CD4-positive, alpha-beta memory T cell (primary cell): ENCODE data around the gene RNU5D-1. TPM values are rescaled to one million over a fixed set of nuclear protein-coding genes. Genes with fewer than 3 reads are reported as not detected.
"Not testable (repeated sequence)": the region's sequence is repeated elsewhere in the genome, so short reads cannot be mapped to it uniquely, and the experiment has no call there.

Experiments
- CTCF ChIA-PET: fragments of 350-600 bp; sonication (Branson Sonifier 250); formaldehyde crosslinking; loops from one replicate; lab custom pipeline; 2021; ENCODE audit warnings: inconsistent platforms; ENCODE audit not compliant: partially characterized antibody; lab: Charles Lee
- POLR2A ChIA-PET: fragments of 350-600 bp; sonication (Branson Sonifier 250); formaldehyde crosslinking; loops from one replicate; lab custom pipeline; 2021; ENCODE audit not compliant: partially characterized antibody; lab: Charles Lee
- DNase-seq, 5 donors: peaks; one replicate each; pipeline versions ENCODE4 v3.0.0 to v3.0.0-alpha.2; 2020 to 2022; ENCODE audit warnings: mixed read lengths in 1 of 5
- H3K27ac ChIP-seq: one replicate; pipeline ENCODE4 v1.7.0; 2013; ENCODE audit warnings: low read depth, low read length
- H3K27me3 ChIP-seq: 2 replicates; pipeline ENCODE4 v1.7.0; 2013; ENCODE audit warnings: mild to moderate bottlenecking, low read length, moderate library complexity; ENCODE audit not compliant: insufficient read depth
- H3K36me3 ChIP-seq: 2 replicates; pipeline ENCODE4 v1.7.0; 2013; ENCODE audit warnings: mild to moderate bottlenecking, low read length, moderate library complexity; ENCODE audit not compliant: insufficient read depth
- H3K4me1 ChIP-seq: 2 replicates; pipeline ENCODE4 v1.7.0; 2013; ENCODE audit warnings: mild to moderate bottlenecking, low read length, moderate library complexity; ENCODE audit not compliant: insufficient read depth
- H3K4me3 ChIP-seq, 2 donors: one replicate each; pipeline ENCODE4 v1.7.0; 2013; ENCODE audit warnings: low read length in 2 of 2, mild to moderate bottlenecking in 1 of 2
- H3K9me3 ChIP-seq, 2 donors: one replicate each; pipeline ENCODE4 v1.7.0; 2013; ENCODE audit warnings: low read length in 2 of 2, control low read depth in 1 of 2; ENCODE audit not compliant: control insufficient read depth in 1 of 2
- H3K27ac Mint-ChIP-seq, 7 donors: one replicate each; pipeline ENCODE4 v1.8.0; 2020 to 2021; ENCODE audit warnings: mixed read lengths in 7 of 7, mild to moderate bottlenecking in 6 of 7, inconsistent platforms in 3 of 7, moderate library complexity in 3 of 7
- H3K27me3 Mint-ChIP-seq, 2 donors: one replicate each; pipeline ENCODE4 v1.8.0; 2020 to 2021; ENCODE audit warnings: mixed read lengths in 2 of 2
- H3K36me3 Mint-ChIP-seq, 2 donors: one replicate each; pipeline ENCODE4 v1.8.0; 2020 to 2021; ENCODE audit warnings: mixed read lengths in 2 of 2, inconsistent platforms in 1 of 2, mild to moderate bottlenecking in 1 of 2
- H3K4me1 Mint-ChIP-seq, 4 donors: one replicate each; pipeline ENCODE4 v1.8.0; 2020 to 2021; ENCODE audit warnings: mixed read lengths in 4 of 4, mild to moderate bottlenecking in 1 of 4
- H3K4me3 Mint-ChIP-seq, 8 donors: one replicate each; pipeline ENCODE4 v1.8.0; 2020 to 2021; ENCODE audit warnings: mixed read lengths in 8 of 8, mild to moderate bottlenecking in 7 of 8, moderate library complexity in 6 of 8, inconsistent platforms in 3 of 8
- H3K9me3 Mint-ChIP-seq, 8 donors: one replicate each; pipeline ENCODE4 v1.8.0; 2020 to 2021; ENCODE audit warnings: mixed read lengths in 8 of 8, mild to moderate bottlenecking in 5 of 8, inconsistent platforms in 3 of 8, moderate library complexity in 1 of 8
- intact Hi-C: fragments of 100-400 bp; cut with micrococcal nuclease; formaldehyde crosslinking; loops from one replicate; pipeline ENCODE4 v1.15.1; 2023
- polyA plus RNA-seq, 2 donors: library from polyadenylated mRNA; unstranded; fragments of 300-500 nt; fragmentation: Illumina TruSeq; gene quantifications; one replicate each; pipeline ENCODE4 v1.2.3, GENCODE V29; 2021
- total RNA-seq, 2 experiments: library from RNA; stranded (reverse); gene quantifications; one replicate each; pipeline ENCODE4 v1.2.3, GENCODE V29; 2021

Gene RNU5D-1
- total and polyA plus RNA-seq, 4 experiments from 2014 or later: not detected

DNA sequence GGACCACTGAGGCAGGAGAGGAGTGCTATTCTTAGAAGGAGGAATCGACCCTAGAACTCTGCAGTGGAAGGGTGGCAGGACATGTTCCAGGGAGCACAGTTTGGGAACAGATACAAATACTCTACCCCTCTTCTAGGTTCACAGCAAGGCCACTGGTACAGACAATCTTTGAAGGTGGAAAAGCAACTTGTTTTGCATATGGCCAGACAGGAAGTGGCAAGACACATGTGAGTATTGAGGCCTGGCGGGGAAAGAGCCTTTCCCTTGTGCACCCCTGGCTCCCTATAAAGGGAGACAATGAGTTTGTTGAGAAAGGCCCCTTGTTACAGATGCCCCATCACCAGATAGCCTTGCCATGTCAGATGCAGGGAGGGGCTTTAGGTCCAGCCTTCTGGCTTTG is 26.4 kb upstream of the RNU5D-1 start:
- no peaks in the 10 kb centered on the region for H3K36me3 Mint-ChIP-seq
- no peaks in the 10 kb centered on the region for H3K9me3 ChIP-seq
- H3K4me3 ChIP-seq: no peak overlapping the region
- H3K9me3 Mint-ChIP-seq: no peaks in the 10 kb centered on the region
- no peak overlapping the region for H3K27ac ChIP-seq
- H3K27me3 Mint-ChIP-seq: no peaks in the 10 kb centered on the region
- ChIA-PET CTCF (no interaction called here), POLR2A (no interaction called here)
- no peaks in the 10 kb centered on the region for H3K36me3 ChIP-seq
- H3K4me1 ChIP-seq: no peaks in the 10 kb centered on the region
- H3K4me1 Mint-ChIP-seq: peaks cover 0 to 4% (median 2%) of the 10 kb centered on the region in 4 donors
- intact Hi-C loops: no loop called here
- H3K27ac Mint-ChIP-seq: peak overlapping the region in 1 of 7 donors; percentile 12
- DNase-seq: no peak
- no peak overlapping the region for H3K4me3 Mint-ChIP-seq
- no peaks in the 10 kb centered on the region for H3K27me3 ChIP-seq

DNA sequence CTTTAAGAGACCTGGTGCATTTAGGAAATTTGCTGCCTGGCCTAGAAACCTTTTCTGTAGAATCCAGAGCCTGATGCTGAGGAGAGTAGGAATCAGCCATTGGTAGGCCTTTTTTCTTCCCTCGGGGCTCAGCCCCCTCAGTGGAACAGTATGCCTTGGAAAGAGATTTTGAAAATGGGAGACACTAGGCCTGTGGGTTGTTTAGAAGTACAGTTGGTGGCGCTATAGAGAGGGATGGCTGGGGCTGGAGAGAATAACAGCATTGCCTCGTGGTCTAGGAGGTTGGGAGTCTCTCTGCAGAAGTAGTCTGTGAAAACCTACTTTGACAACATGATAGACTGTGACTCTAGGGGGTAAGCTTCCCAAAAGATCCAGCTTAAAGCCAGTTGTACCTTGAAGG is 16.9 kb upstream of the RNU5D-1 start:
- Mint-ChIP-seq H3K4me1 (peaks cover 0 to 10% (median 4%) of the 10 kb centered on the region in 4 donors), H3K36me3 (no peaks in the 10 kb centered on the region), H3K4me3 (no peak overlapping the region), H3K27me3 (no peaks in the 10 kb centered on the region), H3K9me3 (no peaks in the 10 kb centered on the region), H3K27ac (peak overlapping the region in 2 of 7 donors; percentile 26 to 57)
- H3K36me3 ChIP-seq: no peaks in the 10 kb centered on the region
- CTCF ChIA-PET: interaction anchor here (1.1 to 4.9 kb wide), 3 partner anchors 16 to 38 kb away, joined by 3 to 20 read pairs (median 4); partner anchors contain the start of gene RNU5D-1
- no peaks in the 10 kb centered on the region for H3K27me3 ChIP-seq
- POLR2A ChIA-PET: interaction anchor here (0.6 to 2.1 kb wide), 3 partner anchors 16 to 238 kb away, joined by 3 to 8 read pairs (median 3); partner anchors contain the start of gene RNU5D-1
- no peak overlapping the region for H3K4me3 ChIP-seq
- peaks cover 6% of the 10 kb centered on the region for H3K4me1 ChIP-seq
- H3K9me3 ChIP-seq: no peaks in the 10 kb centered on the region
- H3K27ac ChIP-seq: no peak overlapping the region
- intact Hi-C loops: no loop called here
- DNase-seq: no peak

DNA sequence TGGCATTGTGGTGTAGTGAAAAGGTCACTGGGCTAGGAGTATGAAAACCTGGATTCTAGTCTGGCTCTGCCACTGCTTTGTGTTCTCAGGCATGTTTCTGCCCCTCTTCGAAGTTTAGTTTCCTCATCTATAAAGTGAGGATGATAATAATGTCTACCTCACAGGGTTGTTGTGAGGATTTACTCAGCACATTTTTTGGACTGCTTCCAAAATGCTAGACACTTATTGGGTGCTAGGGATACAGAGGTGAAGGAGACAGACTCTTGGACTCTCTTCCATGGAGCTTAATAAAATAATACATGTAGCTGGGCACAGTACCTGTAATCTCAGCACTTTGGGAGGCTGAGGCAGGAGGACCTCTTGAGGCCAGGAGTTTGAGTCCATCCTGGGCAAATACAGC is 12.2 kb upstream of the RNU5D-1 start:
- H3K27me3 Mint-ChIP-seq: no peaks in the 10 kb centered on the region
- H3K27ac ChIP-seq: no peak overlapping the region
- DNase-seq: no peak
- H3K27ac Mint-ChIP-seq: peak overlapping the region in 1 of 7 donors; percentile 40
- H3K4me1 ChIP-seq: peaks cover 21% of the 10 kb centered on the region
- H3K27me3 ChIP-seq: no peaks in the 10 kb centered on the region
- no peaks in the 10 kb centered on the region for H3K36me3 ChIP-seq
- H3K4me1 Mint-ChIP-seq: peaks cover 9 to 32% (median 16%) of the 10 kb centered on the region in 4 donors
- peaks cover 0 to 2% of the 10 kb centered on the region in 2 donors for H3K36me3 Mint-ChIP-seq
- H3K4me3 ChIP-seq: no peak overlapping the region
- ChIA-PET POLR2A (interaction anchor here (0.6 to 2.1 kb wide), 4 partner anchors 12 to 36 kb away, joined by 3 to 8 read pairs (median 4); partner anchors contain the start of genes RNU5D-1 and RPS8), CTCF (interaction anchor here (0.5 to 4.9 kb wide), 5 partner anchors 12 to 566 kb away, joined by 3 to 20 read pairs (median 5); partner anchors contain the start of gene RNU5D-1)
- H3K4me3 Mint-ChIP-seq: peak overlapping the region in 1 of 8 donors; percentile 18
- H3K9me3 Mint-ChIP-seq: no peaks in the 10 kb centered on the region
- intact Hi-C loops: no loop called here
- no peaks in the 10 kb centered on the region for H3K9me3 ChIP-seq

DNA sequence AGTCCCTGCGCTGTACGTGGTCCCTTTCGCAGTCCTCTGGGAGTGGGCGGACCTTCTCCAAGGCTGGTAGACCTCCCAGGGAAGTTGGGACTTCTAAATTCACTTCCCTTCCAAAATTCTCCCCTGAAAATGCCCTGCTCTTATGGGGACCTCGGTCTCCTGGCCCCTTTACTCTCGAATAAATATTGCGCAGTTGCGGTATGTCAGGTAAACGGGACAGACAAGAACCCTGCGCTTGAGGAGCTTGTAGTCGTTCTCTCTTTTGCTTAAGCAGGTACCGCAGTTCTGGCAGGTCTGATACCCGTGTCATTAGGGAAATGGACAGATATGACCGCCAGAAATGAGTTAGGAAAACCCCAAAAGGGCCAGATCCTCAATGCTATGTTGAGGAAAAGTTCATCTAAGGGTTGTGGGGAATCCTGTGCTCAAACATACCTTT is 9.2 kb upstream of the RNU5D-1 start:
- intact Hi-C loops: no loop called here
- Histone ChIP-seq H3K27me3 (no peaks in the 10 kb centered on the region), H3K27ac (peak overlapping the region; percentile 79), H3K4me3 (peak overlapping the region; percentile 78 to 82), H3K9me3 (no peaks in the 10 kb centered on the region), H3K36me3 (no peaks in the 10 kb centered on the region), H3K4me1 (peaks cover 15% of the 10 kb centered on the region)
- no peak for DNase-seq
- no peaks in the 10 kb centered on the region for H3K9me3 Mint-ChIP-seq
- ChIA-PET POLR2A (interaction anchor here (1.9 to 2.4 kb wide), 4 partner anchors 10 to 60 kb away, joined by 6 to 25 read pairs (median 11); partner anchors contain the start of genes PLK3, RNU5D-1 and RPS8), CTCF (interaction anchor here (1.3 to 2.2 kb wide), 3 partner anchors 9 to 25 kb away, joined by 3 to 11 read pairs (median 10); partner anchors contain the start of gene RNU5D-1)
- H3K4me3 Mint-ChIP-seq: peak overlapping the region; percentile 92 to 98 (median 95)
- peaks cover 5 to 26% (median 15%) of the 10 kb centered on the region in 4 donors for H3K4me1 Mint-ChIP-seq
- H3K36me3 Mint-ChIP-seq: peaks cover 0 to 2% of the 10 kb centered on the region in 2 donors
- no peaks in the 10 kb centered on the region for H3K27me3 Mint-ChIP-seq
- peak overlapping the region in 6 of 7 donors; percentile 95 to 97 (median 96) for H3K27ac Mint-ChIP-seq

DNA sequence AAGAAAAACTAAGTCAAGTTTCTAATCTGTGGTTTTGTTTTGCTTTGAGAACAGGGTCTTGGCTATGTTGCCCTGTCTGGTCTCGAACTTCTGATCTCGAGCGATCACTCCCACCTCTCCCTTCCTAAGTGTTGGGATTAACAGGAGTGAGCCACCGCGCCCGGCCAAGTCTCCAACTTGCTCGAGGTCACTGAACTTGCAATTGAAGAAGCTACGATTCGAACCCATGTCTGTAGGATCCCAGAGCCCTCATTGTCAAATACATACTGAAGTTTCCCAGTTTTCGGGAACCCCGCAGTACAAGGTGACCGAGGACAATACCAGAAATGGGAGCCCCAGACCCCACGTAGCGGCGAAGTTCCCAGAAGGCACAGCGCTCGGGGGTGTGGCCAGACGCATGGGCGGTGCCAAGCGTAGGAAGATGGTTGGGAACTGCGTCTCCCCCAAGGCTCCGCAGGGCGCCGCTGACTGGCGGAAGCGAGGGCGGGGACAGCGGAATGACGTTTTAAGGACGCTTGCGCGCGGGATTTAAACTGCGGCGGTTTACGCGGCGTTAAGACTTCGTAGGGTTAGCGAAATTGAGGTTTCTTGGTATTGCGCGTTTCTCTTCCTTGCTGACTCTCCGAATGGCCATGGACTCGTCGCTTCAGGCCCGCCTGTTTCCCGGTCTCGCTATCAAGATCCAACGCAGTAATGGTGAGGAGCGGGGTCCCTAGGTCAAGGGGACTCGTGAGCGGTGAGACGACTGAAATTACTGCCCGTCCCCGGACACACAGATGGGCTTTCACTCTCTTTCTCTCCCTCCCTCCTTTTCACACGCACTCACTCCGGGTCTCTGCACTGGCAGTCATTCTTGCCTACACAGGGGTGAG is 8.6 kb upstream of the RNU5D-1 start, which contains the start of gene KIF2C:
TSS of gene KIF2C (plus strand) at position 531 of the 872 bp plus-strand sequence. CDS start at position 627, 96 bp downstream.
- intact Hi-C loops: loop anchor here (1.0 to 5.0 kb wide), 4 partner anchors 8 to 843 kb away; partner anchors contain the start of genes MUTYH, NASP, RNU5D-1 and RPS8
- Mint-ChIP-seq H3K4me3 (peak within 1 kb of the TSS; percentile 92 to 98 (median 95)), H3K4me1 (peaks cover 5 to 26% (median 15%) of the 10 kb centered on the region in 4 donors), H3K36me3 (peaks cover 0 to 2% of the 10 kb centered on the region in 2 donors), H3K27me3 (no peaks in the 10 kb centered on the region), H3K9me3 (no peaks in the 10 kb centered on the region), H3K27ac (peak within 1 kb of the TSS; percentile 95 to 97 (median 96))
- Histone ChIP-seq H3K36me3 (no peaks in the 10 kb centered on the region), H3K27ac (peak within 1 kb of the TSS; percentile 79), H3K9me3 (no peaks in the 10 kb centered on the region), H3K4me1 (peaks cover 15% of the 10 kb centered on the region), H3K27me3 (no peaks in the 10 kb centered on the region), H3K4me3 (peak within 1 kb of the TSS; percentile 78 to 82)
- ChIA-PET CTCF (interaction anchor here (1.2 to 1.3 kb wide), 3 partner anchors 8 to 25 kb away, joined by 3 to 10 read pairs (median 5); partner anchors contain the start of gene RNU5D-1), POLR2A (interaction anchor here (0.5 to 2.4 kb wide), 8 partner anchors 9 to 80 kb away, joined by 3 to 25 read pairs (median 4); partner anchors contain the start of genes PLK3, RNU5D-1 and RPS8)
- DNase-seq: peak; percentile 93 to 96 (median 95)

DNA sequence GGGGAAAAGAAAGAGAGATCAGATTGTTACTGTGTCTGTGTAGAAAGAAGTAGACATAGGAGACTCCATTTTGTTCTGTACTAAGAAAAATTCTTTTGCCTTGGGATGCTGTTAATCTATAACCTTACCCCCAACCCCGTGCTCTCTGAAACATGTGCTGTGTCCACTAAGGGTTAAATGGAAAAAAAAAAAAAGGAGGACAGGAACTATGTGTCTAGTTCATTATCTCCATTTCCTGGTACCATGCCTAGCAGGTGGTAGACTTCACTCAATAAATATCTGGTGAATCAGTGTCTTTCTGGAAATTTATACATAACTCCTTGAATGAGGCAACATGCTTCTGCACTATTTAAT is 8.0 kb upstream of the RNU5D-1 start:
- not testable (repeated sequence) for H3K36me3 Mint-ChIP-seq, H3K36me3 ChIP-seq, DNase-seq, H3K27me3 ChIP-seq, H3K9me3 ChIP-seq, H3K27me3 Mint-ChIP-seq, H3K9me3 Mint-ChIP-seq
- H3K4me3 ChIP-seq: peak overlapping the region; percentile 78 to 82
- POLR2A ChIA-PET: interaction anchor here (0.5 to 2.4 kb wide), 8 partner anchors 8 to 80 kb away, joined by 3 to 25 read pairs (median 4); partner anchors contain the start of genes PLK3, RNU5D-1 and RPS8
- H3K4me1 ChIP-seq: peaks cover 15% of the 10 kb centered on the region
- intact Hi-C loops: loop anchor here (1.0 to 5.0 kb wide), 4 partner anchors 8 to 843 kb away; partner anchors contain the start of genes MUTYH, NASP, RNU5D-1 and RPS8
- H3K27ac Mint-ChIP-seq: peak overlapping the region; percentile 95 to 97 (median 96)
- peak overlapping the region; percentile 79 for H3K27ac ChIP-seq
- H3K4me1 Mint-ChIP-seq: peaks cover 5 to 26% (median 15%) of the 10 kb centered on the region in 4 donors
- peak overlapping the region; percentile 92 to 98 (median 95) for H3K4me3 Mint-ChIP-seq
- CTCF ChIA-PET: interaction anchor here (1.2 kb wide), 1 partner anchor 8 kb away, joined by 5 read pairs; the partner anchor contains the start of gene RNU5D-1
